HEK293 (cell line): ENCODE measurements around the gene PDK1.

ENCODE experiments used
- CTCF ChIP-seq: fragments of 450-650 bp; formaldehyde crosslinking; IDR thresholded peaks from 2 replicates; pipeline ENCODE4 v1.5.1; 2016; ENCODE audit warnings: missing biosample characterization, missing genetic modification characterization
- ZNF274 ChIP-seq, 2 experiments: fragments of 200-500 bp in 1 of 2; fragments of 450-650 bp in 1 of 2; sonication (Bioruptor generic) in 1 of 2; formaldehyde crosslinking in 1 of 2; IDR thresholded peaks; 2 replicates each; pipeline versions ENCODE4 v1.5.1 to v1.6.1; 2014 to 2016; ENCODE audit warnings: borderline replicate concordance in 1 of 2, inconsistent platforms in 1 of 2, low read length in 1 of 2, missing biosample characterization in 1 of 2, missing genetic modification characterization in 1 of 2

GRCh38 chr2:172556284-172557033 is 569 bp downstream of the PDK1 start:
- TF ChIP-seq CTCF (no peak), ZNF274 (IDR thresholded peaks at IDR 0.05; ENCODE audit: low read length) (no peak), ZNF274 (tag by site-specific recombination; IDR thresholded peaks at IDR 0.05; ENCODE audit: borderline replicate concordance) (no peak)
